ENCODE results near the gene ERRFI1.
A peak's percentile ranks its signal among the peaks of the same experiment; 100 is the strongest.

The ERRFI1 gene

DNA sequence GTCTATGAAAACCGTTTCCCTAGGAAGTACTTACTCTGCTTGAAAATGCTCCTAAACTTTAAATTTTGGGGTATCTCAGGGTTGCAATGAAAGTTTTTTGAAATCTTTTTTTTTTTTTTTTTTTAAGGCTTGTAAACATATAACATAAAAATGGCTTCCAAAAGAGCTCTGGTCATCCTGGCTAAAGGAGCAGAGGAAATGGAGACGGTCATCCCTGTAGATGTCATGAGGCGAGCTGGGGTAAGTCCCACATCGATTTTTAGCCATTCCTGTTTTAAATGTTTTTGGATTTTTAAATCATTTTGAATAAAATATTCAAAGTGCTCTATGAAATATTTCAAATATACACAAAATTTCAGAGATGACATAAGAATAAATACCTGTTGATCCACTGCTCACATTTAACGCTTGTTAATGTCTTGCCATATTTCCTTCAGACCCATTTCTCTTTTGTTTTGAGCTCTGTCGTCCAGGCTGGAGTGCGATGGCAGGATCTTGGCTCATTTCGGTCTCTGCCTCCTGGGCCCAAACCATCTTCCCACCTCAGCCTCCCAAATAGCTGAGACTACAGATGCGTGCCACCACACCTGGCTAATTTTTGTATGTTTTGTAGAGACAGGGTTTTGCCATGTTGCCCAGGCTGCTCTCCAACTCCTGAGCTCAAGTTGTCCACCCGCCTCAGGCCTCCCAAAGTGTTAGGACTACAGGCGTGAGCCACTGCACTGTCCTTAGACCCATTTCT is 63.3 kb downstream of the ERRFI1 start:
- TF ChIP-seq, protein P1, sequence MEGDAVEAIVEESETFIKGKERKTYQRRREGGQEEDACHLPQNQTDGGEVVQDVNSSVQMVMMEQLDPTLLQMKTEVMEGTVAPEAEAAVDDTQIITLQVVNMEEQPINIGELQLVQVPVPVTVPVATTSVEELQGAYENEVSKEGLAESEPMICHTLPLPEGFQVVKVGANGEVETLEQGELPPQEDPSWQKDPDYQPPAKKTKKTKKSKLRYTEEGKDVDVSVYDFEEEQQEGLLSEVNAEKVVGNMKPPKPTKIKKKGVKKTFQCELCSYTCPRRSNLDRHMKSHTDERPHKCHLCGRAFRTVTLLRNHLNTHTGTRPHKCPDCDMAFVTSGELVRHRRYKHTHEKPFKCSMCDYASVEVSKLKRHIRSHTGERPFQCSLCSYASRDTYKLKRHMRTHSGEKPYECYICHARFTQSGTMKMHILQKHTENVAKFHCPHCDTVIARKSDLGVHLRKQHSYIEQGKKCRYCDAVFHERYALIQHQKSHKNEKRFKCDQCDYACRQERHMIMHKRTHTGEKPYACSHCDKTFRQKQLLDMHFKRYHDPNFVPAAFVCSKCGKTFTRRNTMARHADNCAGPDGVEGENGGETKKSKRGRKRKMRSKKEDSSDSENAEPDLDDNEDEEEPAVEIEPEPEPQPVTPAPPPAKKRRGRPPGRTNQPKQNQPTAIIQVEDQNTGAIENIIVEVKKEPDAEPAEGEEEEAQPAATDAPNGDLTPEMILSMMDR (conservative IDR thresholded peaks at IDR 0.05; ENCODE audit: low read depth) = no peak
- POLR2A ChIA-PET (ENCODE audit: low non-redundant PET) = interaction anchor here (0.7 kb wide), 1 partner anchor 1863 kb away, joined by 7 read pairs; no protein-coding TSS in a partner anchor
- DNase-seq (ENCODE audit: low spot score) = no peak
- H3K27ac ChIP-seq = peak overlapping the region; percentile 34; the same call in 1 of the 2 replicates
- CTCF ChIA-PET = interaction anchor here (0.8 to 1.3 kb wide), 3 partner anchors 12 to 351 kb away, joined by 4 to 8 read pairs (median 4); no protein-coding TSS in a partner anchor

DNA sequence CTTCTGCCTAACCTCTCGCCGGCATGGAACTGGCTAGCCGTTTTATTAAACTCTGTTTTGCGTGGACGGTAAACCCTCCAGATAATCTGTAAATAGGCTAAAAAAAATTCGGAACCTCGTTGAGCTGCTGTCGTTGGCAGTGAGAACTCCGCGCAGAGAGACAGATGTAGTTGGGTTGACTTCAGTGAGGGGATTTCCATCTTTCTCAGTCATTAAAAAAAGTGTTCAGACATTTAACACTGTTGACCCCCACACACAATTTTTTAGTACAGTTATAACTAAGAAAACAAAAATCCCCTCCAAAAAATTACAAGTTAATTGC is 64.1 kb downstream of the ERRFI1 start:
- TF ChIP-seq, protein P1 (conservative IDR thresholded peaks at IDR 0.05; ENCODE audit: low read depth) = no peak
- DNase-seq (ENCODE audit: low spot score) = no peak
- H3K27ac ChIP-seq = peak overlapping the region; percentile 89
- CTCF ChIA-PET = interaction anchor here (0.8 to 1.3 kb wide), 2 partner anchors 13 to 352 kb away, joined by 4 read pairs; no protein-coding TSS in a partner anchor
- POLR2A ChIA-PET (ENCODE audit: low non-redundant PET) = no interaction called here

All from RWPE1 (cell line).